GM12875 (cell line): ENCODE results near the gene FAXC.

Experiments used
- H3K4me3 ChIP-seq: one replicate; pipeline ENCODE4 v1.5.1; 2011; ENCODE audit warnings: low read depth, low read length, control low read depth
- TF ChIP-seq, protein P1 (sequence below): IDR thresholded peaks from 2 replicates; pipeline ENCODE4 v1.5.1; 2011; ENCODE audit warnings: low read depth, mild to moderate bottlenecking, control low read depth, inconsistent platforms, low read length, moderate library complexity, borderline replicate concordance; ENCODE audit not compliant: insufficient read depth

The FAXC gene

DNA sequence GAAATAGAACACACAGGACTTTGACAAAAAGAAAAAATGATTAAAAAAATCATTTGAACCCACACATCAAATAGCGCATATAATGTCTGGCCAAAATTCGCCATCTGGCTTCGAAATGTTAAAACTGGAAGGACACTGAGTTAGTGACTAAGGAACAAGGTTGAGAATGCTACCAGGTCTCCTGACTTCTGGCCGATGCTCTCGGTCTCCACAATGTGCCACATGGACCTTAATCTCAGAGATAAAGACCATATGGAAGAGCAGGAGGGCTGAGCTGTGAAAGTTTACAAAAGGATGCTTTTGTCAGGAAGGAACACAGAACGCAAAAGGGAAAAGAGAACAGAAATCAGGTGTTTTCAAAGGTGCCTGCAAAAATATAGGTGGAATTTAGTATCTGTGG, 54.7 kb downstream of the FAXC start:
- TF ChIP-seq, protein P1, sequence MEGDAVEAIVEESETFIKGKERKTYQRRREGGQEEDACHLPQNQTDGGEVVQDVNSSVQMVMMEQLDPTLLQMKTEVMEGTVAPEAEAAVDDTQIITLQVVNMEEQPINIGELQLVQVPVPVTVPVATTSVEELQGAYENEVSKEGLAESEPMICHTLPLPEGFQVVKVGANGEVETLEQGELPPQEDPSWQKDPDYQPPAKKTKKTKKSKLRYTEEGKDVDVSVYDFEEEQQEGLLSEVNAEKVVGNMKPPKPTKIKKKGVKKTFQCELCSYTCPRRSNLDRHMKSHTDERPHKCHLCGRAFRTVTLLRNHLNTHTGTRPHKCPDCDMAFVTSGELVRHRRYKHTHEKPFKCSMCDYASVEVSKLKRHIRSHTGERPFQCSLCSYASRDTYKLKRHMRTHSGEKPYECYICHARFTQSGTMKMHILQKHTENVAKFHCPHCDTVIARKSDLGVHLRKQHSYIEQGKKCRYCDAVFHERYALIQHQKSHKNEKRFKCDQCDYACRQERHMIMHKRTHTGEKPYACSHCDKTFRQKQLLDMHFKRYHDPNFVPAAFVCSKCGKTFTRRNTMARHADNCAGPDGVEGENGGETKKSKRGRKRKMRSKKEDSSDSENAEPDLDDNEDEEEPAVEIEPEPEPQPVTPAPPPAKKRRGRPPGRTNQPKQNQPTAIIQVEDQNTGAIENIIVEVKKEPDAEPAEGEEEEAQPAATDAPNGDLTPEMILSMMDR: no peak
- no peak overlapping the region for H3K4me3 ChIP-seq

DNA sequence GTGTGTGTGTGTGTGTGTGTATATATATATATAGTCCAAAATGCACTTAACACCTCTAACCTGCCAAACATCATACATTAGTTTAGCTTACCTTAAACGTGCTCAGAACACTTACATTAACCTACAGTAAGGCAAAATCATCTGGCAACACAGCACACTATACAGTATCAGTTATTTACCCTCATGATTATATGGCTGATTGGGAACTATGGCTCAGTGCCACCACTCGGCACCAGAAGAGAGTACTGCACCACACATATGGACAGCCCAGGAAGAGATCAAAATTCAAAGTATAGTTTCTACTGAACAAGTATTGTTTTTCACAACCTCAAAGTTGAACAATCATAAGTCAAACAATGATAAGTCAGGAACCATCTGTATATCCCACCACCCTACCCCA, 59.8 kb downstream of the FAXC start:
- no peak overlapping the region for H3K4me3 ChIP-seq
- TF ChIP-seq, protein P1: no peak

DNA sequence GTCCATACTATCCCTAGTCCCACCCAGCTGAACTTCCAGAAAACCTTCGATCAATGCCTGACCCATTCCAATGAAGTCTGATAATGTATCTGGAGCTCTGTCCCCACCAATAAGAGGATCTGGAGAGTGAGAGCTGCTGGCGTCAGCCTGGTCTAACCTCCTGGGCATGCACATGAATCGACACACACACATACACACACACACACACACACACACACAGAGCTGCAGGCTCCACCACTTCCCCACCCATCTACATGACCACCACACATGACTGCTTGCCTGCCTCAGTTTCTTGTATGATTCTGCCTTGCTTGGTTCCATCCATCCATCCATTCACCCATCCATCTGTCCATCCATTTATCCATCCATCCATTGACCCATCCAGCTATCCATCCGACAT, 60.8 kb downstream of the FAXC start:
- TF ChIP-seq, protein P1: no peak

DNA sequence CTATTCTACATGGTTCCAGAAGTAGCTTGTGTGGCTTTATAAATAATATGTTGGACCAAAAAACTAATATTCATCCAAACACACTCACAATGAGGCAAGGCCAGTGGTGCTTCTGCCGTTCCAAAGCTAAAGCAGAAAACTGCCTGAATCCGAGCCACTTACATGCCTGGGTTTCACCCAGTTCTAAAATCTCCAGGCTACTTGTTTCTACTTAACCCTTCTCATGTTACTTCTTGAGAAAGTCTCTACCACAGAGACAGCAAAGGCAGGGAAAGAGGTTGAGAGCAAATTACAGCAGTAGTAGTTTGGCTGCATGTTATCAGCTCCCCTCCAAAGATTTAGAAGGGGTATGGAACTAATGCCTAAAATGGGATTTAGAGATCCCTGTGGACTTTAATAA, 62.0 kb downstream of the FAXC start:
- H3K4me3 ChIP-seq: no peak overlapping the region
- TF ChIP-seq, protein P1: no peak

More for the DNA sequence above, 60.8 kb downstream of the FAXC start:
- no peak overlapping the region for H3K4me3 ChIP-seq

DNA sequence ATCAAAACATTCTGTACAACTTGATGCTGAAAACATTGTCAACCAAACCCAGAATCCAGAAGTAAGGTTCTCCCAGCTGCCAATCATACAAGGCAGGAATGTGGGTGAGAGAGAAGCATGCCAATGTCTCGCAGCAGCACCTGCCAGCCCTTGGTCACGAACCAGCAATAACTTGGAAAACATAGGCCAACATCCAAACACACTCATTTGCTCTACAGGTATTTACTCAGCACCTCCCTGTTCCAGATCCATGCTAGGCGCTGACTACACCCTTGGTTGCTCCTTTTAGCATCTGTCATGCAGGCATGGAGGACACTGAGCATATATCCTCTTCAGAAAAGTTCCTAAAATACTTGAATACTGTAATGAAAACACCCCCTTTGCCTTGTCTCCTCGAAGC, 63.6 kb downstream of the FAXC start:
- TF ChIP-seq, protein P1: no peak
- H3K4me3 ChIP-seq: no peak overlapping the region

DNA sequence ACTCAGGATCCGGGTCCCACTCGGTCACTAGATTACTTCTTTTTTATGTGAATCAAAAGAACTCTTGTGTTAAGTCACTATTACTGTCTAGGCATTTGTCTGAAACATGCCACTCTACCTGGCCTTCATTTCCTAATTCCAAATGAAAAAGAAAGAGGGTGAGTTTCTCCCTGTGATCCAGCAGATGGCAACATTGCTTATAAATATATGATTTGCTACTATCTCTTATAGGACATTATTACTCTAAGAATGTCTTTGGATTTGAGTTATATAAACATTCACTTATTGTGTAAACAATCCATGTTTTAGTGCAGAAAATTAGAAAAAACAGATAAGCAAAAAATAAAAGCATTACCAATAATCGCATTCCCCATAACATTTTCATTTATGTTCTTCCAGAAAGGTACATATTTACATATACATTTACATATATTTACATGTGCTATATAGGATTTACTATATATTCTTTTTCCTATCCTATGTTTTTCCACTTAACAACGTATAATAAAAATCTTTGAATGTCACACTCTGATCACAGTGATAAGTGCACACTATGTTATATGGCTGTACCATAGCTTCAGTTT, 66.9 kb downstream of the FAXC start:
- H3K4me3 ChIP-seq: no peak overlapping the region
- TF ChIP-seq, protein P1: peak; percentile 8; the same call in 1 of the 2 replicates

DNA sequence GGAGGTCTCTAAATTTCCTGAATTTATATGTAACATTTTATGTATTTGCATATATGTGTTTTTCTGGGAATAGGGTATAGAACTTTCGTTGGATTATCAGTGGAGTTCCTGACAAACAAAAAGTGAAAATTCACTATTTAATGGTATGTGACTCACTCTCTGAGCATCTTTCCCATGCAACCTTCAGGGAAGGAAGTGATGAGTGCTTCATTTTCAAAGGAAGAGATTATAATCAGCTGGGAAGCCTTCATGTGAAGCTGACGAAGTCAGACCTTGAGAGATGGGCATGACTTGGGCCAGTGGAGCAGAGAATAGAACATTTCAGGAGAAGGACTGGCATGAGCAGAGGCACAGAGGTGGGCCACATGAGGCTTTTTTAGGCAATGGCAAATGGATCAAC, 72.7 kb downstream of the FAXC start:
- H3K4me3 ChIP-seq: no peak overlapping the region
- TF ChIP-seq, protein P1: no peak
